Suprapubic skin (tissue), 4 donors: Measurements from ENCODE around the gene SPATA13.

Experiments
- CTCF ChIP-seq, 2 donors: fragments of 200-600 bp in 1 of 2; fragments of 450-650 bp in 1 of 2; sonication (generic) in 1 of 2; IDR thresholded peaks; one replicate each; pipeline ENCODE4 v1.5.1; 2016 to 2019; ENCODE audit warnings: antibody characterized with exemption in 2 of 2, mild to moderate bottlenecking in 1 of 2, moderate library complexity in 1 of 2
- EP300 ChIP-seq: sonication (generic); formaldehyde crosslinking; IDR thresholded peaks from one replicate; pipeline ENCODE4 v1.6.1; 2017; ENCODE audit warnings: antibody characterized with exemption
- POLR2A ChIP-seq, 2 donors: fragments of 450-650 bp; IDR thresholded peaks; one replicate each; pipeline ENCODE4 v1.6.1; 2017; ENCODE audit warnings: antibody characterized with exemption in 2 of 2, mild to moderate bottlenecking in 2 of 2, moderate library complexity in 2 of 2
- POLR2AphosphoS5 ChIP-seq, 3 donors: sonication (generic); formaldehyde crosslinking; IDR thresholded peaks; one replicate each; pipeline ENCODE4 v1.6.1; 2017; ENCODE audit warnings: antibody characterized with exemption in 3 of 3

GRCh38 chr13:24290280-24290932 is 129.9 kb downstream of the SPATA13 start:
- TF ChIP-seq POLR2A (IDR thresholded peaks at IDR 0.05) (no peak), CTCF (IDR thresholded peaks at IDR 0.05) (no peak), EP300 (no peak), POLR2AphosphoS5 (IDR thresholded peaks at IDR 0.05) (no peak)
